H1 (cell line): ENCODE results near the gene TNFRSF14. TPM values are rescaled to one million over a fixed set of nuclear protein-coding genes. Genes with fewer than 3 reads are reported as not detected.

Experiments
- CTCF ChIA-PET: fragments of 300-600 bp; sonication (Branson Sonifier 250); formaldehyde crosslinking; loops from one replicate; lab custom pipeline; 2021; ENCODE audit not compliant: partially characterized antibody; lab: Charles Lee
- POLR2A ChIA-PET: fragments of 300-600 bp; sonication (Branson Sonifier 250); formaldehyde crosslinking; loops from one replicate; lab custom pipeline; 2021; ENCODE audit warnings: inconsistent platforms; ENCODE audit not compliant: partially characterized antibody; lab: Charles Lee
- DNase-seq, 2 experiments: peaks; one replicate each; pipeline versions ENCODE4 v3.0.0 to v3.0.0-alpha.2; 2010 to 2022; ENCODE audit warnings: low spot score in 2 of 2, low read depth in 1 of 2, mixed read lengths in 1 of 2
- FAIRE-seq: peaks from 2 replicates; lab custom pipeline; 2011; peaks lifted over from hg19 to GRCh38; lab: Jason Lieb, UNC
- H2AFZ ChIP-seq: 2 replicates; pipeline ENCODE4 v1.8.1; 2012; ENCODE audit warnings: low read length, inconsistent platforms
- H2AK5ac ChIP-seq: 2 replicates; pipeline ENCODE4 v1.6.1; 2013; ENCODE audit warnings: low read depth, low read length
- H2BK120ac ChIP-seq: replicated peaks from 2 replicates; pipeline ENCODE3; 2013; ENCODE audit warnings: low read depth, low read length, inconsistent platforms
- H2BK12ac ChIP-seq: 2 replicates; pipeline ENCODE4 v1.6.1; 2013; ENCODE audit warnings: low read depth, low read length
- H2BK15ac ChIP-seq: 2 replicates; pipeline ENCODE4 v1.6.1; 2013; ENCODE audit warnings: low read length
- H2BK20ac ChIP-seq: 2 replicates; pipeline ENCODE4 v1.6.1; 2013; ENCODE audit warnings: low read length
- H2BK5ac ChIP-seq: 2 replicates; pipeline ENCODE4 v1.6.1; 2013; ENCODE audit warnings: low read depth, low read length
- H3K14ac ChIP-seq: 2 replicates; pipeline ENCODE4 v1.6.1; 2013; ENCODE audit warnings: inconsistent platforms; ENCODE audit not compliant: insufficient read length
- H3K18ac ChIP-seq: 2 replicates; pipeline ENCODE4 v1.6.1; 2013; ENCODE audit warnings: low read length; ENCODE audit errors: extremely low read depth
- H3K23ac ChIP-seq: 2 replicates; pipeline ENCODE4 v1.6.1; 2013; ENCODE audit warnings: inconsistent platforms; ENCODE audit not compliant: insufficient read length
- H3K23me2 ChIP-seq: 2 replicates; pipeline ENCODE4 v1.6.1; 2013; ENCODE audit warnings: low read depth, low read length
- H3K27ac ChIP-seq: 2 replicates; pipeline ENCODE4 v1.6.1; 2011; ENCODE audit warnings: low read depth, low read length, inconsistent platforms
- H3K27me3 ChIP-seq, 4 experiments: replicated peaks in 1 of 4; 1 replicate in 1 of 4; 2 replicates in 3 of 4; pipeline versions ENCODE4 v1.6.1 to v1.8.1; 2011 to 2013; ENCODE audit warnings: low read length in 3 of 4, mild to moderate bottlenecking in 3 of 4, inconsistent platforms in 2 of 4, mixed read lengths in 2 of 4, moderate library complexity in 1 of 4; ENCODE audit not compliant: control insufficient read depth in 3 of 4, insufficient read depth in 3 of 4; ENCODE audit errors: extremely low read depth in 1 of 4
- H3K36me3 ChIP-seq, 4 experiments: 2 replicates each; pipeline versions ENCODE4 v1.6.1 to v1.8.1; 2011 to 2013; ENCODE audit warnings: mild to moderate bottlenecking in 4 of 4, low read length in 3 of 4, moderate library complexity in 2 of 4, control low read depth in 1 of 4, inconsistent platforms in 1 of 4; ENCODE audit not compliant: insufficient read depth in 4 of 4, control insufficient read depth in 2 of 4
- H3K4ac ChIP-seq: replicated peaks from 2 replicates; pipeline ENCODE3; 2013; ENCODE audit warnings: low read length, low read depth, mixed read lengths, inconsistent platforms; ENCODE audit not compliant: insufficient read length
- H3K4me1 ChIP-seq, 4 experiments: replicated peaks in 1 of 4; 1 replicate in 1 of 4; 2 replicates in 3 of 4; pipeline versions ENCODE4 v1.6.1 to v1.8.1; 2011 to 2013; ENCODE audit warnings: low read length in 3 of 4, inconsistent platforms in 2 of 4, mixed read lengths in 1 of 4; ENCODE audit not compliant: insufficient read depth in 4 of 4, control insufficient read depth in 3 of 4
- H3K4me2 ChIP-seq, 2 experiments: 2 replicates each; pipeline versions ENCODE4 v1.6.1 to v1.8.1; 2011 to 2013; ENCODE audit warnings: low read depth in 2 of 2, low read length in 2 of 2, control low read depth in 1 of 2, inconsistent platforms in 1 of 2, mild to moderate bottlenecking in 1 of 2; ENCODE audit not compliant: insufficient read depth in 1 of 2
- H3K4me3 ChIP-seq, 4 experiments: fragments of 200-600, 300-600 bp in 1 of 4; sonication (generic), shearing (Covaris generic), sonication (Bioruptor Twin) in 1 of 4; 2 replicates each; pipeline versions ENCODE4 v1.5.1 to v1.8.1; 2011 to 2016; ENCODE audit warnings: low read length in 4 of 4, low read depth in 3 of 4, control low read depth in 2 of 4, inconsistent platforms in 2 of 4, mild to moderate bottlenecking in 2 of 4, mixed read lengths in 1 of 4, moderate library complexity in 1 of 4; ENCODE audit not compliant: insufficient read depth in 2 of 4; ENCODE audit errors: extremely low read depth in 1 of 4
- H3K56ac ChIP-seq: replicated peaks from 2 replicates; pipeline ENCODE3; 2013; ENCODE audit warnings: low read depth, mild to moderate bottlenecking, mixed read lengths, low read length, inconsistent platforms; ENCODE audit not compliant: insufficient read length
- H3K79me1 ChIP-seq: 2 replicates; pipeline ENCODE4 v1.6.1; 2013; ENCODE audit warnings: low read depth, low read length, control low read depth
- H3K79me2 ChIP-seq, 2 experiments: 2 replicates each; pipeline versions ENCODE4 v1.6.1 to v1.8.1; 2012 to 2013; ENCODE audit warnings: low read length in 2 of 2, mild to moderate bottlenecking in 2 of 2, inconsistent platforms in 1 of 2; ENCODE audit not compliant: insufficient read depth in 2 of 2, control insufficient read depth in 1 of 2
- H3K9ac ChIP-seq, 4 experiments: replicated peaks in 1 of 4; 1 replicate in 1 of 4; 2 replicates in 3 of 4; pipeline versions ENCODE4 v1.6.1 to v1.8.1; 2011 to 2013; ENCODE audit warnings: low read depth in 3 of 4, low read length in 3 of 4, control low read depth in 2 of 4, mild to moderate bottlenecking in 2 of 4, moderate library complexity in 2 of 4, inconsistent platforms in 1 of 4; ENCODE audit errors: extremely low read depth in 1 of 4
- H3K9me3 ChIP-seq, 2 experiments: 2 replicates each; pipeline versions ENCODE4 v1.6.1 to v1.8.1; 2012 to 2013; ENCODE audit warnings: mild to moderate bottlenecking in 2 of 2, moderate library complexity in 2 of 2, control low read depth in 1 of 2, inconsistent platforms in 1 of 2, low read depth in 1 of 2, low read length in 1 of 2, mixed read lengths in 1 of 2; ENCODE audit not compliant: insufficient read depth in 2 of 2
- H4K20me1 ChIP-seq, 2 experiments: replicated peaks in 1 of 2; 2 replicates each; pipeline versions ENCODE3 to v1.8.1; 2011 to 2013; ENCODE audit warnings: inconsistent platforms in 2 of 2, low read length in 2 of 2, mild to moderate bottlenecking in 1 of 2; ENCODE audit not compliant: insufficient read depth in 2 of 2, control insufficient read depth in 1 of 2
- H4K5ac ChIP-seq: 2 replicates; pipeline ENCODE4 v1.6.1; 2013; ENCODE audit warnings: low read length, low read depth, mixed read lengths, inconsistent platforms; ENCODE audit not compliant: insufficient read length
- H4K8ac ChIP-seq: 2 replicates; pipeline ENCODE4 v1.8.0; 2013; ENCODE audit warnings: mild to moderate bottlenecking, moderate library complexity, low read length, inconsistent platforms; ENCODE audit not compliant: insufficient read depth; ENCODE audit errors: extremely low read depth
- H4K91ac ChIP-seq: replicated peaks from 2 replicates; pipeline ENCODE3; 2013; ENCODE audit warnings: low read length, mixed read lengths, inconsistent platforms; ENCODE audit not compliant: insufficient read length
- ATF3 ChIP-seq: IDR thresholded peaks from 2 replicates; pipeline ENCODE4 v1.6.1; 2011; ENCODE audit warnings: low read depth, mild to moderate bottlenecking, low read length; ENCODE audit not compliant: insufficient read depth
- CTBP2 ChIP-seq: IDR thresholded peaks from 2 replicates; pipeline ENCODE4 v1.7.0; 2011; ENCODE audit warnings: borderline replicate concordance, mild to moderate bottlenecking, moderate library complexity, mixed read lengths, low read length; ENCODE audit not compliant: insufficient read depth, insufficient read length
- MAFK ChIP-seq: IDR thresholded peaks from 2 replicates; pipeline ENCODE4 v1.6.1; 2012; ENCODE audit warnings: low read depth, mild to moderate bottlenecking, improper control_type of control experiment, low read length
- NANOG ChIP-seq: IDR thresholded peaks from 2 replicates; pipeline ENCODE4 v1.6.1; 2011; ENCODE audit warnings: low read length, low read depth, mild to moderate bottlenecking, inconsistent platforms; ENCODE audit not compliant: insufficient read depth, poor library complexity, severe bottlenecking
- NRF1 ChIP-seq: IDR thresholded peaks from 2 replicates; pipeline ENCODE4 v1.6.1; 2011; ENCODE audit warnings: mild to moderate bottlenecking, low read depth, low read length, improper control_type of control experiment
- POLR2A ChIP-seq, 2 experiments: IDR thresholded peaks; 1 replicate in 1 of 2; 2 replicates in 1 of 2; pipeline ENCODE4 v1.6.1; 2011; ENCODE audit warnings: low read depth in 2 of 2, low read length in 2 of 2, mild to moderate bottlenecking in 2 of 2; ENCODE audit errors: control extremely low read depth in 1 of 2
- RXRA ChIP-seq: IDR thresholded peaks from 2 replicates; pipeline ENCODE4 v1.6.1; 2011; ENCODE audit warnings: low read depth, mild to moderate bottlenecking, low read length, moderate library complexity; ENCODE audit not compliant: insufficient read depth
- SAP30 ChIP-seq: fragments of 300-600 bp; sonication (generic); IDR thresholded peaks from 2 replicates; pipeline ENCODE4 v1.7.1; 2012; ENCODE audit warnings: low read length, moderate library complexity, mild to moderate bottlenecking, inconsistent platforms; ENCODE audit not compliant: insufficient read depth, insufficient replicate concordance
- SIN3A ChIP-seq, 2 experiments: IDR thresholded peaks in 1 of 2; conservative IDR thresholded peaks in 1 of 2; 2 replicates each; pipeline ENCODE4 v1.6.1; 2011 to 2012; ENCODE audit warnings: low read length in 2 of 2, improper control_type of control experiment in 1 of 2, low read depth in 1 of 2, mild to moderate bottlenecking in 1 of 2
- SIX5 ChIP-seq: IDR thresholded peaks from 2 replicates; pipeline ENCODE4 v1.6.1; 2011; ENCODE audit warnings: mild to moderate bottlenecking, low read depth, low read length
- SRF ChIP-seq: IDR thresholded peaks from 2 replicates; pipeline ENCODE4 v1.6.1; 2011; ENCODE audit warnings: mild to moderate bottlenecking, low read depth, low read length, moderate library complexity
- WGBS, 2 experiments: shearing (Covaris generic) in 1 of 2; methylation state at CpG; one replicate each; pipeline versions ENCODE4 v1.1.6 to v1.1.7; 2013 to 2015; ENCODE audit warnings: low lambda C conversion rate in 2 of 2, mixed read lengths in 2 of 2, inconsistent platforms in 1 of 2, low coverage in 1 of 2, missing lambda C conversion rate in 1 of 2; ENCODE audit not compliant: insufficient replicate concordance in 2 of 2, insufficient coverage in 1 of 2, insufficient read length in 1 of 2; ENCODE audit errors: extremely low coverage in 1 of 2, missing lambda C conversion rate in 1 of 2; 5-methylcytosine and 5-hydroxymethylcytosine counted together
- polyA plus RNA-seq, 7 experiments: library from polyadenylated mRNA; depleted of rRNA in 3 of 7; stranded (reverse) in 5 of 7; unstranded in 2 of 7; fragments of >200 nt in 5 of 7; fragments of 200-250 nt in 2 of 7; gene quantifications; 1 replicate in 5 of 7; 2 replicates in 1 of 7; 4 replicates in 1 of 7; pipeline versions ENCODE4 v1.2.1 to v1.2.3, GENCODE V29; 2011 to 2013; ENCODE audit warnings: missing spikeins in 2 of 7, mixed read lengths in 2 of 7
- total RNA-seq: library from RNA; stranded (reverse); fragmentation: NEBNext Ultra II Directional; extraction: Animal tissue kit (Norgen Biotek cat#: 25700); gene quantifications from 2 replicates; pipeline ENCODE4 v1.2.1, GENCODE V29; 2021

Gene TNFRSF14
- total and polyA plus RNA-seq, 2 of the 8 experiments (the other 6 are each of a cell fraction or from before 2014, with no cell fraction given): 0.36 to 0.50 TPM

- no peak overlapping the region for H3K4ac ChIP-seq
- ChIA-PET POLR2A (interaction anchor here (1.4 to 2.9 kb wide), 2 partner anchors 8 to 10 kb away, joined by 6 to 13 read pairs; partner anchors contain the start of gene PANK4), CTCF (interaction anchor here (0.7 to 3.7 kb wide), 8 partner anchors 10 to 118 kb away, joined by 3 to 16 read pairs (median 6); no protein-coding TSS in a partner anchor)
- no peak overlapping the region for H2AFZ ChIP-seq
- no peak overlapping the region for H3K4me3 ChIP-seq
- H2BK20ac ChIP-seq: no peak overlapping the region
- H3K23me2 ChIP-seq: peaks cover 4% of the 10 kb centered on the region; the same call in 1 of the 2 replicates
- H2BK5ac ChIP-seq: no peak overlapping the region
- H3K36me3 ChIP-seq: no peaks in the 10 kb centered on the region
- no peak overlapping the region for H3K4me2 ChIP-seq
- no peak overlapping the region for H3K14ac ChIP-seq
- H3K23ac ChIP-seq: no peak overlapping the region
- H4K91ac ChIP-seq: no peak overlapping the region
- no peaks in the 10 kb centered on the region for H3K79me2 ChIP-seq
- H2BK12ac ChIP-seq: no peak overlapping the region
- no peak overlapping the region for H2BK15ac ChIP-seq
- FAIRE-seq: no peak
- no peak overlapping the region for H3K9ac ChIP-seq
- H2BK120ac ChIP-seq: no peak overlapping the region
- H4K5ac ChIP-seq: no peak overlapping the region
- peaks cover 17 to 80% (median 60%) of the 10 kb centered on the region in 4 experiments for H3K27me3 ChIP-seq
- H3K27ac ChIP-seq: no peak overlapping the region
- H3K4me1 ChIP-seq: peaks cover 0 to 21% (median 13%) of the 10 kb centered on the region in 4 experiments; a peak in 6 of 7 replicates
- peaks cover 0 to 10% of the 10 kb centered on the region in 2 experiments for H4K20me1 ChIP-seq
- no peaks in the 10 kb centered on the region for H3K79me1 ChIP-seq
- H3K18ac ChIP-seq: no peak overlapping the region
- no peak overlapping the region for H2AK5ac ChIP-seq
- DNase-seq: no peak
- H3K9me3 ChIP-seq: no peaks in the 10 kb centered on the region
- WGBS, 2 experiments: 57% methylated on average over 7 of the region's 7 CpGs; no CpG with 5 or more reads in 1 of the 2 experiments
- H3K56ac ChIP-seq: no peak overlapping the region
- no peak overlapping the region for H4K8ac ChIP-seq
- TF ChIP-seq NANOG (no peak), NRF1 (no peak), SIX5 (no peak), CTBP2 (no peak), RXRA (no peak), POLR2A (IDR thresholded peaks at IDR 0.05; ENCODE audit: control extremely low read depth in 1 of 2, low read depth in 2 of 2, low read length in 2 of 2) (no peak), MAFK (no peak), SAP30 (no peak), ATF3 (no peak), SIN3A (conservative IDR thresholded peaks at IDR 0.05 in 1 of 2, IDR thresholded peaks at IDR 0.05 in 1 of 2; ENCODE audit: low read depth in 1 of 2, low read length in 2 of 2) (no peak), SRF (no peak)
Observed at GRCh38 chr1:2534315-2534686, 21.9 kb upstream of the TNFRSF14 start.
